Erythroblast (primary cell): Measurements from ENCODE around the gene CLCNKA.
"Not testable (repeated sequence)": the region's sequence is repeated elsewhere in the genome, so short reads cannot be mapped to it uniquely, and the experiment has no call there.

ENCODE experiments used
- DNase-seq, 2 experiments: peaks; one replicate each; lab custom pipeline; 2025; lab: John Stamatoyannopoulos, UW
- GATA1 ChIP-seq: IDR thresholded peaks from 2 replicates; pipeline ENCODE4 v1.6.1; 2011; ENCODE audit warnings: low read depth, mild to moderate bottlenecking, control low read depth, low read length, moderate library complexity
- POLR2A ChIP-seq: IDR thresholded peaks from 2 replicates; pipeline ENCODE4 v1.6.1; 2011; ENCODE audit warnings: mild to moderate bottlenecking, low read length

Gene CLCNKA

DNA sequence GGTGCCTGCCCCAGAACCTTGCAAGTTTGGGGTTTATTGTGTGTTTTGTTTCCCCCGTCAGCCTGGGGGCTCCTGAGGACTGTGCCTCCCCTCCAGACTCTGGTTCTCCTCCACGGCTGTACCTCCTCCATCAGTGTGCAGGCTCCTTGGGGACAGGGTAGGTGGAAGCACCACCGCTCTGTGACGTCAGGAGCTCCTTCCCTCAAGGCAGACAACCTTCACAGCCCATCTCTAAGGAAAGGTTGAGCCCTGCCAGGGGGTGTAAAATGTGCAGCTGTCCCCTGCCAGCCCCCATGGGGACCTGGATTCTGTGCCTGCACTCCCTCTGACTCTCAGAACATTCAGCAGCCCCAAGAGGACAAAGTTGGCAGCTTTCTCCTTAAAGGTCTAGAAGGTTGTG is 3.5 kb upstream of the CLCNKA start:
- DNase-seq, result no peak
- TF ChIP-seq POLR2A (no peak), GATA1 (no peak)

DNA sequence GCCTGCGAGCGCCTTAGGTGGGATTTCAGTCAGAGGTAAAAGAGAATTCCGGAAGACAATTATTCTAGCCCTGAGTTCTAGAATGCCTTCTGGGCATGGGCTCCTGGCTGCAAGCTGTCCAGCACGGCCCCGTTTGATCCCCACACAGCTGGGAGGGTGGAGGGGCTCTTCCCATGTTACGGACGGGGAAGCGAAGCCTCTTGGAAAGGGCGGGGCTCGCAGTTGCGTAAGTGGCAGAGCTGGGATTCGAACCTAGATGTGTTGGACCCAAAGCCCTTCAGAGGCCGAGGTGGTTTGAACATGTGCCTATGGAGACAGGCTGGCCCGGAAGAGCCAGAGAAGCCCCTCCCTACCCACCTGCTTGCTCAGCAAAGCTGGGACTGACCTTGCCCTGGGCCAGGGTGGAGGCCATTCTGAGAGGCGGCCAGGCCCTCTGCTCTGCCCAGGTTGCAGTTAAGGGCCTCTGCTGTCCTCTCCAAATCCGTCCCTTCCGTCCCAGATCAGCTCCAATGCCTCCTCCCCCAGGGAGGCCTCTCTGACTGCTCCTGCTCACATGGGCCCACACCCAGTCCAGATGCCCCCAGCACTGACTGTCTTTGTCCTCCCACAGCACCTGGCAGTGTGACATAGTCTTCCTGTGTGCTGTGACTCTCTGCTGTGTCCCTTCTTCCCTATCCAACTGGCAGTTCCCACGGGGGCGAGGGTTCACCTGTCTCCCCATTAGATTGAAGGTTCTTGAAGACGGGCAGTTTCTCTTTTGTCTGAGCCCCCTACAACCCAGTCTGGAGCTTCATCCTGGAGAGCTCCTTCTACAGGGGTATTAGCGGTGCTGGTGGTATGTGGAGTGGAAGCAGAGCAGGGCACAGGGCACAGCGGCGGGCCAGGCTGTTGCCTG is 2.8 kb upstream of the CLCNKA start:
- DNase-seq, result no peak
- no peak for TF ChIP-seq POLR2A
- no peak for TF ChIP-seq GATA1

DNA sequence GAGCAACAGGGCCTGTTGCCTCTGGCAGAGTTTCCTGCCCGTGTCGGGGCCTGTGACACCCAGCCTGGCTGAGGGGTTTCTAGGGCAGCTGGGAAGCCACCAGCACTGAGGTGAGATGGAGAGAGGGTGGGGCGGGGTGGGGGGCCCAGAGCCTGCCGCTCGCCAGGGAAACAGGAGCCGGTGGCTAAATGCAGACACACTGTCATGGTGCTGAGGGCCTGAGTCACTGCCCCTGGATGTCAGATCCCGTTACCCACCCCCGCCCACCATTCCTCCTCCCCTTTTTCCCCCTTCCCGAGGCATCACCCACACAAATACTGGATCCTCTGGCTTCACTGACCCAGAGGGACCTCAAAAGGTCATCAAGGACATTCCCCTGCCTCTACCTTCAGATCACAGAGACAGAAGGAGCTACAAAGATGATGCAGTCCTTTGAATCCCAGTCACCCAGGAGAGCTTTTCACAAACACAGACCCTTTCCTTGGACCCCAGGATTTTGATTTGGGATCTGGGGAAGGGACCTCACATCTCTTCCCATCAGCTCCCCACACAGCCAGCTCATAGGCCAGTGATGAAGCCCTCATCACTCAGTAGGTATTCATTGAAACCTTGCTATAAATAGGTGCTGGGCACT is 2.1 kb upstream of the CLCNKA start:
- no peak for DNase-seq

DNA sequence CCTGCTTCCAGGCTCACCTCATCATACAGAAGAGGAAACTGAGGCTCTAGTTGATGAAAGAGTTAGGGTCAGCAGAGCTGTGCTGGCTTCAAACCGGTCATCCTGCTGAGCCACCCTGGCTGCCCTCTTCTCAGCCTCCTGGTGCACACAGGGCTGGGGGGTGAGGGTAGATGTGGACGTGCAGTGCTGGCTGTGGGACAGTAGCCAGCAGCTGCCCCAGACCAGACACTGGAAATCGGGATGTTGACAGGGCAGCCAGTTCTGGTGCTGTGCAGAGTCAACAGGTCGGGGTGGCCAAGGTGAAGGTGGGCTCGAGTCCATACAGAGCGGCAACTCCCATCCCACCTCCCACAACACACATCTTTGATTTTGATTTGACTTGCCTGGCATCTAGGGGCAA is 1.5 kb upstream of the CLCNKA start:
- TF ChIP-seq GATA1 (no peak), POLR2A (no peak)
- DNase-seq, result no peak

More for the DNA sequence above, 2.1 kb upstream of the CLCNKA start:
- TF ChIP-seq POLR2A (no peak), GATA1 (no peak)

DNA sequence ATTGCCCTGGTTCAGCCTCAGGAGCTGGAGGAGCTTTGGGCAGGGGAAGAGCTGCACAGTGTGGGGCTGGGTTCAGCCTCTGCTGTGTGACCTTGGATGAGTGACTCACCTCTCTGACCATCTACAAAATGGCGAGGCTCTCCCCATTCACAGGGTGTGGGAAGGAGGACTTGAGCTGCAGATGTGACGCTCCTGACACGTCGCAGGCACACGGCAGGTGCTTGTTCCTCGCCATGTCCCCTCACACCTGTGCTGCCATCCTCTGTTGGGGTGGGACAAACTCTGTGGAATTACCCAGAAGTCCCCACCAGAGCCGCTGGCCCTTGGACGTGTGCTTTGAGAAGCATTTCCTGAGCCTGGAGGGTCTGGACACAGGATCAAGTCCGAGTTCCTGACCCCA is 958 bp upstream of the CLCNKA start:
- DNase-seq, result not testable (repeated sequence)

DNA sequence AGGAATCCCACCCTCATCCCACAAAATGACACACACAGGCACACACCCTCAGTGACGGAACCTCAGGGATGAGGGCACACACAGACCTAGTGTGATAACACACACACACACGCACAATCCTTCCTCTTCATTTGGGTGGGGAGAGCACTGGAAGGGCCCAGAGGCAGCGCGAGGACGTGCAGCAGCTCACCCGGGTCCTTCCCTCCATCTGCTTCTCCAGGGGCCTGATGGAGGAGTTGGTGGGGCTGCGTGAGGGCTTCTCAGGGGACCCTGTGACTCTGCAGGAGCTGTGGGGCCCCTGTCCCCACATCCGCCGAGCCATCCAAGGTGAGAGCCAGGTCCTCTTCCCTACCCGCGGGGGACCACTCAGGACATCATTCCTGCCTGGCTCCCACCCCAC is 557 bp downstream of the CLCNKA start:
- TF ChIP-seq GATA1, result no peak
- TF ChIP-seq POLR2A, result no peak
- DNase-seq, result no peak

DNA sequence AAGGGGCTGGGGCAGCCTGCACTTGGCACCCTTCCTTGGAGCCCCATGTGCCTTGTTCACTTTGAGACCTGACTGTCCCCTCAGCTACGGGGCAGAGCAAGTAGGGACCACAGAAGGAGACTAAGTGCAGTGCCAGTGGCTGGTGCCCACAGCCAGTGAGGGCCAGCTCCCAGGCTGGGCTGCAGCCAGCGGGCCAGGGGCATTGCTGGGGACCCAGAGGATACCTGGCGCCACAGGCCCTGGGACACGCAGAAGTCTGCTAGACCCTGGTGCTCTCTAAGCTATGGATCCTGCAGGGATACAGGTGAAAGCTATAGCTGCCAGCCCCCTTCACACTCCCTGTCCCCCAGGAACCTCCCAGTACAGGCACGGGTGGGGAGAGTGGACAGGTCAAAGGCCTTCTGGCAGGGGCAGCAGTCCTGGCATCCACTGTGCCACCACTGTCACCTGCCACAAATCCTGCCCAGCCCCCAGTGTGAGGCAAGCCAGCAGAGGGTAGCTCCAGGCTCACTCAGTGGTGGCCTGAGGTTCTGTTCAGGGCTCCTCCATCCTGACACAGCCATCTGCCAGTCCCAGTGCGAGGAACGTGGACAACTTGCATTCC is 1.3 kb downstream of the CLCNKA start:
- no peak for DNase-seq
- no peak for TF ChIP-seq GATA1
- no peak for TF ChIP-seq POLR2A

DNA sequence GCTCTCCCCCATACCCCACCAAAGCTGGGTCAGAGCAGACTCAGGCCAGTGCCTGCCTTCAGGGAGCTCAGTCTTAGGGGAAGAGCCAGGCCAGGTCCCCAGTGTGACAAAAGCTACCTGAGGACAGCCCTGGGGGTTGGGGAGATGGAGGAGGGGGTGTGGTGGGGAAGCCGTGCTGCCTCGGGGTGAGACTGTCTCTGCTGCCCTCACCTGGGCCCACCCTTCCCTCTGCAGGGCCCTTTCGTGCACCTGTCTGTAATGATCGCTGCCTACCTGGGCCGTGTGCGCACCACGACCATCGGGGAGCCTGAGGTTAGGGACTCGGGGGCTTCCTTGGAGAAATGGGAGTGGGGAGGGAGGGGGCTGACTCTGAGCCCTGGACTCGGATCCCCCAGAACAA is 4.5 kb downstream of the CLCNKA start:
- DNase-seq, result not testable (repeated sequence)

DNA sequence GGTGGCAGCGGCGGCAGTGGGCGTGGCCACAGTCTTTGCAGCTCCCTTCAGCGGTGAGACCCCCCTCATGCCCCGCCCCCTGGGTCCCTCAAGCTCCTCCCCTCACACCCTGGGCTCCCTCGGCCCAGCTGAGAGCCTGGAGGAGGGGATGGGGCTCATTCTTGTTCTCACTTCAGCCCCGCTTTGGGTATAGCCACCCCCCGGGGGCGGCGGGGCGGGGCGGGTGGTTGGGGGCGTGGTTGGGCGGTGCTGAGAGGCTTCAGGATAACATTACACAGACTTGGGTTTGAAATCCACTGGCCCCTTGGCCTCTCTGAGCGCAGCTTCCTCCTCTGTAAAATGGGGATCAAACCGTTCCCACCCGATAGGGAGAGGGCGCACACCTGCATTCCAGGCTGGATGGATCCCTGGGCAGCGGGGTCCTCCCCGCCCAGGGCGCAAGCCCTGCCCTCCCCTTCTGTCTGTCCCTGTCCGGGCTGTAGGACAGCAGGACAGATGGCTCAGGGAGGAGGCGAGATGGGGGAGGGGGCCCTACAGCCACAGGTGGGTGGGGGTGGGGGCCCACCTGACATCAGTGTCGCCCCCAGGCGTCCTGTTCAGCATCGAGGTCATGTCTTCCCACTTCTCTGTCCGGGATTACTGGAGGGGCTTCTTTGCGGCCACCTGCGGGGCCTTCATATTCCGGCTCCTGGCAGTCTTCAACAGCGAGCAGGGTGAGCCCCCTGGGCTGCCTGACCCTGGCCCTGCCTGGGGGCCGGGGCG is 5.1 kb downstream of the CLCNKA start:
- TF ChIP-seq GATA1 (no peak), POLR2A (no peak)
- no peak for DNase-seq

DNA sequence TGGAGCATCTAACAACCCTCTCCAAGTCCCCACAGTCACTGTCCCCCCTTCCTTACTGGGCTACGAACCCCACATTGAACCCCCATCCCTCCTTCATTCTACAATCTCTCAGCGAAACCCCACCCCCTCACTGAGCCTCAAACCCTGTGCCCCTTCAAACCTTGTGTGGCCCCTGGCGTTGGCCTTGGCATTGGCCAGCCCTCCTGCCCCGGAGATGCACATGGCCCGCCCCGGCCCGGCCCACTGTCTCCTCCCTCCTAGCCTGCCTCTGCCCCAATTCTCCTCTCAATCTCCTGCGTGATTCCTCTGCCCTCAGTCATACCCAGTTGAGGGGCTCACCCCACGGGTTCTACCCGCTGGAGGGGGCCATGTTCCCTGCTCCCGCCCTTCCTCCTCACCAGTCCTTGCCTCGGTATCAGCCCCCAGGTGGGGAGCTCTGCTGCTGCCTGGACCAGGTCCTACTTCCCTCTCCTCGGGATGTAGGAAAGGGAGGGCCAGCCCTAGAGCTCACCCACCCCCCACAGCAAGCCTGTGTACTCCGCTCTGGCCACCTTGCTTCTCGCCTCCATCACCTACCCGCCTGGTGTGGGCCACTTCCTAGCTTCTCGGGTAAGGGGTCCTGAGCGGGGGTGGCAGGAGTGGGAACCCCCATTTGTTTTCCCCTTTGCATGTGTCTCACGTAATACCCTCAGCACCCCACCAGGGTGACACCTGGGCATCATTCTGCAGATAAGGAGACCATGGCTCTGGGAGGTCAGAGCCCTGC is 6.6 kb downstream of the CLCNKA start:
- DNase-seq, result no peak
- TF ChIP-seq GATA1 (no peak), POLR2A (no peak)

DNA sequence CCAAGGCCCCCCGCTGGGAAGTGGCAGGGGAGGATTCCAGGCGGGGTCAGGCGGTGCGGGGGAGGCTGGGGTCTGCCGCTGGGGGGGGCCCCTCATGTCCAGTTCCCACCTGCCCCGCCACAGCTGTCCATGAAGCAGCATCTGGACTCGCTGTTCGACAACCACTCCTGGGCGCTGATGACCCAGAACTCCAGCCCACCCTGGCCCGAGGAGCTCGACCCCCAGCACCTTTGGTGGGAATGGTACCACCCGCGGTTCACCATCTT is 7.1 kb downstream of the CLCNKA start:
- DNase-seq, result not testable (repeated sequence)

DNA sequence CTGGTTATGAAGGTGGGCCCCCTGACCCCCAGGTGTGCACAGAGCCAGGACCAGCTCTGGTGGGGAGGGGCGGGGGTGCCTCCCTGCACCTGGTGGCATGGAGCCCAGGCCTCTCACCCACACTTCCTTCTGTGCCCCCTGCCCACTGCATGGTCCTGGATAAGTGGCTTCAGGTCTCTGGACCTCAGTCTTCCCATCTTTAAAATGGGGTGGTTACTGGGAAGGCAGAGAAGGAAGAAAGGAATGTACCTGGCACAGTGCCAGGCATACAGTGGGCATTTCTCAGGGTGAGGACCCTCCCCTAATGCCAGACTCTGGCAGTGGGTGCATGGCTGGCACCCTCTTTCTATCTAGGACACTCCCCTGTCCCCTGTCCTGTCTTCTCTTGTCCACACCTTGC is 7.5 kb downstream of the CLCNKA start:
- no peak for DNase-seq
- TF ChIP-seq POLR2A, result no peak
- TF ChIP-seq GATA1, result no peak

DNA sequence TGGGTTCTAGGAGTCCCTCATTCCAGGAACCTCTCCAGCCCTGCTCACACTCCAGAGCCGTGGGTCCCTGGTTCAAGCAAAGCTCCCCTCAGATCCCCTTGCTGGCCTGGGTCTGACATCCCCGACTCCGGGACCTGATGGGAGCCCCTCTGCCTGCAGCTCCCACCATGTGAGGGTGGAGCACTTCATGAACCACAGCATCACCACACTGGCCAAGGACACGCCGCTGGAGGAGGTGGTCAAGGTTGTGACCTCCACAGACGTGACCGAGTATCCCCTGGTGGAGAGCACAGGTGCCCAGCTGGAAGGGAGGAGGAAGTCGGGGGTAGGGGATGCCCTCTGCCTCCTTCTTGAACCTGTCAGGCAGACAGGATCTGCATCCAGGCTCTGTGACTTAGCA is 9.7 kb downstream of the CLCNKA start:
- TF ChIP-seq POLR2A (no peak), GATA1 (no peak)
- no peak for DNase-seq
